H9 (cell line): Measurements from ENCODE around the gene HCK. TPM values are rescaled to one million over a fixed set of nuclear protein-coding genes. Genes with fewer than 3 reads are reported as not detected.

ENCODE experiments used
- DNase-seq: peaks from one replicate; pipeline ENCODE4 v3.0.0-alpha.2; 2017
- H2AFZ ChIP-seq: one replicate; pipeline ENCODE4 v1.6.1; 2013; ENCODE audit warnings: mild to moderate bottlenecking, low read length, control low read depth, moderate library complexity
- H2AK5ac ChIP-seq: 2 replicates; pipeline ENCODE4 v1.6.1; 2013; ENCODE audit warnings: low read length, control low read depth, mixed read lengths; ENCODE audit not compliant: insufficient read length
- H2BK120ac ChIP-seq: one replicate; pipeline ENCODE4 v1.6.1; 2013; ENCODE audit warnings: low read depth, mild to moderate bottlenecking, low read length, control low read depth, inconsistent platforms; ENCODE audit not compliant: poor library complexity, severe bottlenecking
- H2BK12ac ChIP-seq: 2 replicates; pipeline ENCODE4 v1.6.1; 2013; ENCODE audit warnings: low read length, control low read depth, mixed read lengths, low read depth; ENCODE audit not compliant: insufficient read length
- H2BK15ac ChIP-seq: 2 replicates; pipeline ENCODE4 v1.6.1; 2013; ENCODE audit warnings: low read depth, low read length, control low read depth
- H2BK20ac ChIP-seq: one replicate; pipeline ENCODE4 v1.6.1; 2013; ENCODE audit warnings: low read depth, mild to moderate bottlenecking, low read length, control low read depth, inconsistent platforms; ENCODE audit not compliant: poor library complexity, severe bottlenecking
- H2BK5ac ChIP-seq: 2 replicates; pipeline ENCODE4 v1.6.1; 2013; ENCODE audit warnings: low read length, control low read depth, mixed read lengths; ENCODE audit not compliant: insufficient read length
- H3K14ac ChIP-seq: 2 replicates; pipeline ENCODE4 v1.6.1; 2013; ENCODE audit warnings: low read length, control low read depth; ENCODE audit not compliant: insufficient read depth
- H3K18ac ChIP-seq: 2 replicates; pipeline ENCODE4 v1.6.1; 2013; ENCODE audit warnings: low read depth, mild to moderate bottlenecking, mixed read lengths, low read length, control low read depth; ENCODE audit not compliant: insufficient read length
- H3K23ac ChIP-seq: 2 replicates; pipeline ENCODE4 v1.6.1; 2013; ENCODE audit warnings: low read length, control low read depth, mixed read lengths, low read depth; ENCODE audit not compliant: insufficient read length
- H3K23me2 ChIP-seq: 2 replicates; pipeline ENCODE4 v1.6.1; 2013; ENCODE audit warnings: low read depth, mild to moderate bottlenecking, mixed read lengths, low read length, control low read depth; ENCODE audit not compliant: insufficient read length, poor library complexity, severe bottlenecking
- H3K27ac ChIP-seq: 2 replicates; pipeline ENCODE4 v1.5.1; 2013; ENCODE audit warnings: low read length, control low read depth, mixed read lengths, low read depth; ENCODE audit not compliant: insufficient read length
- H3K27me3 ChIP-seq: 2 replicates; pipeline ENCODE4 v1.6.1; 2013; ENCODE audit warnings: low read length, control low read depth, inconsistent platforms; ENCODE audit not compliant: insufficient read depth
- H3K4ac ChIP-seq: 2 replicates; pipeline ENCODE4 v1.6.1; 2013; ENCODE audit warnings: low read depth, mild to moderate bottlenecking, control low read depth, inconsistent platforms, low read length, moderate library complexity
- H3K4me1 ChIP-seq: 2 replicates; pipeline ENCODE4 v1.6.1; 2013; ENCODE audit warnings: low read length, control low read depth, inconsistent platforms; ENCODE audit not compliant: insufficient read depth
- H3K4me2 ChIP-seq: 2 replicates; pipeline ENCODE4 v1.6.1; 2013; ENCODE audit warnings: low read length, control low read depth, mixed read lengths; ENCODE audit not compliant: insufficient read length, insufficient read depth
- H3K56ac ChIP-seq: 2 replicates; pipeline ENCODE4 v1.6.1; 2013; ENCODE audit warnings: low read depth, mild to moderate bottlenecking, mixed read lengths, low read length, control low read depth; ENCODE audit not compliant: insufficient read length
- H3K79me1 ChIP-seq: 2 replicates; pipeline ENCODE4 v1.6.1; 2013; ENCODE audit warnings: low read depth, mild to moderate bottlenecking, moderate library complexity, low read length, control low read depth, inconsistent platforms; ENCODE audit not compliant: insufficient read depth, poor library complexity, severe bottlenecking
- H3K79me2 ChIP-seq: 2 replicates; pipeline ENCODE4 v1.6.1; 2013; ENCODE audit warnings: low read length, control low read depth, inconsistent platforms; ENCODE audit not compliant: insufficient read depth
- H3K9ac ChIP-seq: 2 replicates; pipeline ENCODE4 v1.6.1; 2013; ENCODE audit warnings: low read length, control low read depth, mixed read lengths; ENCODE audit not compliant: insufficient read length; ENCODE audit errors: extremely low read depth
- H3K9me3 ChIP-seq: one replicate; pipeline ENCODE4 v1.6.1; 2013; ENCODE audit warnings: low read depth, low read length, inconsistent platforms; ENCODE audit not compliant: control insufficient read depth
- H3T11ph ChIP-seq: one replicate; pipeline ENCODE4 v1.6.1; 2013; ENCODE audit warnings: mild to moderate bottlenecking, low read length, control low read depth, inconsistent platforms
- H4K20me1 ChIP-seq: one replicate; pipeline ENCODE4 v1.6.1; 2013; ENCODE audit not compliant: control insufficient read depth, insufficient read length, insufficient read depth
- H4K5ac ChIP-seq: 2 replicates; pipeline ENCODE4 v1.6.1; 2013; ENCODE audit warnings: low read depth, mild to moderate bottlenecking, mixed read lengths, low read length, control low read depth; ENCODE audit not compliant: insufficient read length
- H4K8ac ChIP-seq: replicated peaks from 2 replicates; pipeline ENCODE4 v1.6.1; 2013; ENCODE audit warnings: low read length, control low read depth, mixed read lengths, low read depth; ENCODE audit not compliant: insufficient read length
- H4K91ac ChIP-seq: 2 replicates; pipeline ENCODE4 v1.6.1; 2013; ENCODE audit warnings: low read depth, mild to moderate bottlenecking, moderate library complexity, mixed read lengths, low read length, control low read depth; ENCODE audit not compliant: insufficient read length
- H3K27ac Mint-ChIP-seq, 3 experiments: 2 replicates in 2 of 3; 3 replicates in 1 of 3; pipeline ENCODE4 v1.8.0; 2020 to 2021; ENCODE audit warnings: mixed read lengths in 3 of 3, mild to moderate bottlenecking in 1 of 3, moderate library complexity in 1 of 3
- H3K27me3 Mint-ChIP-seq: 2 replicates; pipeline ENCODE4 v1.8.0; 2021; ENCODE audit warnings: low read depth, mild to moderate bottlenecking, moderate library complexity, mixed read lengths
- H3K36me3 Mint-ChIP-seq, 3 experiments: 2 replicates in 2 of 3; 3 replicates in 1 of 3; pipeline ENCODE4 v1.8.0; 2020 to 2021; ENCODE audit warnings: low read depth in 3 of 3, mixed read lengths in 3 of 3; ENCODE audit not compliant: insufficient read depth in 1 of 3
- H3K4me1 Mint-ChIP-seq, 2 experiments: 2 replicates each; pipeline ENCODE4 v1.8.0; 2020; ENCODE audit warnings: mixed read lengths in 2 of 2
- H3K4me3 Mint-ChIP-seq, 2 experiments: 2 replicates in 1 of 2; 3 replicates in 1 of 2; pipeline ENCODE4 v1.8.0; 2020 to 2021; ENCODE audit warnings: mild to moderate bottlenecking in 2 of 2, mixed read lengths in 2 of 2, moderate library complexity in 1 of 2
- H3K9me3 Mint-ChIP-seq, 2 experiments: 2 replicates in 1 of 2; 3 replicates in 1 of 2; pipeline ENCODE4 v1.8.0; 2020; ENCODE audit warnings: mild to moderate bottlenecking in 2 of 2, mixed read lengths in 2 of 2, moderate library complexity in 1 of 2
- CTCF ChIP-seq: fragments of 200-600 bp; sonication (generic); conservative IDR thresholded peaks from 3 replicates; pipeline ENCODE4 v1.8.0; 2021; ENCODE audit warnings: antibody characterized with exemption, mild to moderate bottlenecking
- WGBS: extraction: QIAGEN DNeasy Blood & Tissue Kit; methylation state at CpG from one replicate; pipeline ENCODE4 v1.1.7; 2013; ENCODE audit warnings: missing lambda C conversion rate, low lambda C conversion rate, mixed read lengths; ENCODE audit not compliant: insufficient read length; ENCODE audit errors: extremely low coverage; 5-methylcytosine and 5-hydroxymethylcytosine counted together
- total RNA-seq: library from RNA; stranded (reverse); gene quantifications from 2 replicates; pipeline ENCODE4 v1.2.1, GENCODE V29; 2021

The HCK gene
- total RNA-seq, 1 experiment from 2014 or later: 1.7 TPM

- Histone ChIP-seq H2AFZ (no peak overlapping the region), H2BK12ac (no peak overlapping the region), H3K18ac (no peak overlapping the region), H4K20me1 (no peaks in the 10 kb centered on the region), H3K79me1 (no peaks in the 10 kb centered on the region), H3K27me3 (no peaks in the 10 kb centered on the region), H4K5ac (no peak overlapping the region), H4K8ac (no peak overlapping the region), H2AK5ac (no peak overlapping the region), H3K9me3 (no peaks in the 10 kb centered on the region), H2BK5ac (no peak overlapping the region), H3K56ac (no peak overlapping the region), H3K27ac (no peak overlapping the region), H3K14ac (no peak overlapping the region), H3K9ac (no peak overlapping the region), H3K23ac (no peak overlapping the region), H2BK120ac (no peak overlapping the region), H3K4me2 (no peak overlapping the region), H3K4ac (no peak overlapping the region), H3K4me1 (no peaks in the 10 kb centered on the region; the same call in 1 of the 2 replicates), H3T11ph (no peak overlapping the region), H4K91ac (no peak overlapping the region), H3K23me2 (no peaks in the 10 kb centered on the region), H3K79me2 (no peaks in the 10 kb centered on the region), H2BK20ac (no peak overlapping the region), H2BK15ac (no peak overlapping the region)
- TF ChIP-seq CTCF: no peak
- H3K9me3 Mint-ChIP-seq: no peaks in the 10 kb centered on the region; a peak in 1 of 5 replicates
- no peak overlapping the region for H3K27ac Mint-ChIP-seq
- no peaks in the 10 kb centered on the region; a peak in 1 of 7 replicates for H3K36me3 Mint-ChIP-seq
- no CpG with 5 or more reads among the region's 8 CpGs for WGBS
- H3K27me3 Mint-ChIP-seq: peaks cover 3% of the 10 kb centered on the region
- peak overlapping the region; percentile 11 to 65; a peak in 2 of 5 replicates for H3K4me3 Mint-ChIP-seq
- peaks cover 53 to 56% of the 10 kb centered on the region in 2 experiments for H3K4me1 Mint-ChIP-seq
- peak; percentile 71 for DNase-seq
Observed at GRCh38 chr20:32010666-32011065, 41.4 kb upstream of the HCK start.
